Measurements from ENCODE around the gene CD300LF.
A peak's percentile ranks its signal among the peaks of the same experiment; 100 is the strongest.

Gene CD300LF

DNA sequence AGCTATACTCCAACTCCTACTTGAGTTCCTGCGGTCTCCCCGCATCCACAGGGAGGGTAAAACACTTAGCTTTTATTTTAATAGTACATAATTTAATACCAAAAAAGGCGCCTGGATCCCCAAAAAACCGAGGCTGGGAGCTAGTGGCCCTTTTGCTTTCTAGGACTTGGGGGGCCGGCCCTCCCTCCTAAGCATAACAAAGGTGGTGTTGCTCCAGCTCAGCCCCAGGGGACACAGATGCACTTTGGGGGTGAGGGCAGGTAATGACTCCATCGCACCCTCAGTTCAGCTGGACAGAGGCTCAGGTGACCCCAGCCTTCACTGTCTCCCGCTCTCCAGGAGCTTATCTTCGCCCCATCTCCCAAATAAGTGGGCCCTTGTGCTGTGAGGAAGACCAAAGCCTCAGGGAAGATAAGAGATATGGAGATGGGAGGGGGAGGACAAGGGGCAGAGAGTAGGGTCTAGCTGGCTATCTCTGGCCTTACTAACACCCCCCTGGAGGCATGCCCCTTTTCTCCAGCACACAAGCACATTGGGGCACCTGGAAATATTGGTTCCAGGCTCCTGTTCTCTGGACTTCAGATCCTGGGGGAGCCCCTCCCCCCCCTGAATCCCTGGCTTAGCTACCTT lies 32.9 kb upstream of the CD300LF start:
- no peak for DNase-seq

DNA sequence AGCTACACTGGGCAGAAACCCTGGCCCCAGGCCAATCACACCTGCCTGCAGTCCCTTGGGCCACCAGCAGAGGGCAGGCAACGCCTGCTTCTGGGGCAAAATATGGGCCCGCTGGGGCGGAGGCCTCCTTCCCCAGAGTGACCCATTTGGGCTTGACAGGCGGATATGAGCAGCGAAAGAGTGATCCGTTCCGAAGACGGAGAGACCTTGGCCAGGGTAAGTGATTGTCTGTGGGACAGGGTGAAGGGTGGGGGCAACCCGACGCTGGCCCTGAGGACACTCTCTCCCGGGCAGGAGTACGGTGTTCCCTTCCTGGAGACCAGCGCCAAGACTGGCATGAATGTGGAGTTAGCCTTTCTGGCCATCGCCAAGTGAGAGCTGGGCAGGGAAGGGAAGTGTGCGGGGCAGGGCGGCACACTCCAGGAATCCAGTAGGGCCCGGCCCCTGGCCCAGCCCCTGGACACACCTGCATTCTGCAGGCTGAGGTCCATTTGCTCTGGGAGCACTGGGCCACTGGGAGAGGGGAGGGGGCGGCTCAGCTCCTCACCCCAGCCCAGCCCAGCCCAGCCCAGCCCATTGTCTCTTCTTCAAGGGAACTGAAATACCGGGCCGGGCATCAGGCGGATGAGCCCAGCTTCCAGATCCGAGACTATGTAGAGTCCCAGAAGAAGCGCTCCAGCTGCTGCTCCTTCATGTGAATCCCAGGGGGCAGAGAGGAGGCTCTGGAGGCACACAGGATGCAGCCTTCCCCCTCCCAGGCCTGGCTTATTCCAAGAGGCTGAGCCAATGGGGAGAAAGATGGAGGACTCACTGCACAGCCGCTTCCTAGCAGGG lies 32.2 kb upstream of the CD300LF start:
- DNase-seq: peak; percentile 89 to 91

DNA sequence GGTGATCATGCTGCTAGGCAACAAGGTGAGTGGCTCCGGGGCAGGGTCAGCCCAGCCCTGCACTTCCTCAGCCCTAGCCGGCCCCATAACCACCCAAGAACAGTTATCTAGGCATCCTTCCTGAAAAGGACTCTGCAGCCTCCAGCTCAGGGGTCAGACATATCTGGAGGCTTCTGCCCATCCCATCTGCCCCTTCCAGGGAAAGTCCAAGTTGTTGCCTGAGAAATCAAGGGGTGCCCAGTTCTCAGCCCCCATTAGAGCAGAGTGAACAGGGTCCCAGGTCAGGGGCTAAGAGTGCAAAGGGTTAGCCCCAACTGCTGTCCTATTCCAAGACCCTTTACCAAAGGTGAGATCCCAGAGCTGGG lies 31.6 kb upstream of the CD300LF start:
- DNase-seq: no peak

DNA sequence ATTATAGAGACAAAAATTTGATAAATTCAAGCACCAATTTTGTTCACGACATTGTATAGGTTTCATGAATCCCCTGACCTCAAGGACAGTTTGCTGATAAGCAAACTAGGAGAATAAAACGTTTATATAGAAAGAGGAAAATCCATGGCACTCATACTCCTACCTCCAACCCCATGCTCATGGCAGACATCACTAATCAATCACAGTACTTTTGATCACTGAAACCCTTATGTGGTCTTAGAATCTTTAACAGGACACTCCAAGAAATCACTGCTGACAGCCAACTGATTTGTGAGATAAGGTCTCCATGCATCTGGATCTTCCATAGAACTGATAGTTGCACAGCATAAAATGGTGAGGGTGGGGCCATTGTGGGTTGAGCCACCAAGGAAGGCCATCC lies 31.0 kb upstream of the CD300LF start:
- no peak for DNase-seq

DNA sequence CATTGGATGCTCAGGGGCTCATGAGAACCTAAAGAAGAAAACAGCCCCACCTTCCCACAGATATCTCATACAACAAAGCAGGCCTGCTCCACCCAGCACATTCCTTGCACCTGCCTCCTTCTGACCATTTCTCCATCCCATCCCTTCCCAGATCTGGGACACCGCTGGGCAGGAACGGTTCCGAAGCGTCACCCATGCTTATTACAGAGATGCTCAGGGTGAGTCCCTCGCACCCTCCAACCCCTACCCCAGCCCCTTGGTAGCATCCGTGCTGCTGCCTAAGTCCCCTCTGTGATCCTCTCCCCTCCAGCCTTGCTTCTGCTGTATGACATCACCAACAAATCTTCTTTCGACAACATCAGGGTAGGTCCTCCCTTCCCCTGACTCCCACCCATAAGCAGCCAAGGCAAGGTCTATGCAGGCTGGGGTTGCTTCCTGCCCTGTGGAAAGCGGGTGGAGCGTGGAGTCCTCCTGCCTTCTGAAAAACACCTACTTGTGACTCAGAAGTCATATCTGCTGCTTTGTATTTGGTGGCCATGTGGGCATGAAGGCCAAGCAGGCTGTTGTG lies 30.3 kb upstream of the CD300LF start:
- DNase-seq: no peak

DNA sequence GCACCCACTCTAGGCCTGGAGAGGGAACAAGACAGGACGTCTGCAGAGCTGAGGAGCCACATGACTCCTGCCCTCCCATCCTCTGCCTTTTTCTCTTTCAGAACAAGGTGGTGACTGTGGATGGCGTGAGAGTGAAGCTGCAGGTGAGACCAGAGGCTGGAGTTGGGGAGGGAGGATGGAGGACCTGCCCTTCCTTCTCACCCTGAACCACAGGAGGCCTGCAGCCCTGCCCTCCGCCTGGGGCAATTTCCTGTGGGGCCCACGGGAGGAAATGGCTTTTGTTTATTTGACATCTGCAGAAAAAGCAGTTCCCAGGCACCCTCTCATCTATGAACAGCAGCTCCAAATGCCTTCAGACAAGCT lies 29.4 kb upstream of the CD300LF start:
- peak; percentile 47 to 54 for DNase-seq

DNA sequence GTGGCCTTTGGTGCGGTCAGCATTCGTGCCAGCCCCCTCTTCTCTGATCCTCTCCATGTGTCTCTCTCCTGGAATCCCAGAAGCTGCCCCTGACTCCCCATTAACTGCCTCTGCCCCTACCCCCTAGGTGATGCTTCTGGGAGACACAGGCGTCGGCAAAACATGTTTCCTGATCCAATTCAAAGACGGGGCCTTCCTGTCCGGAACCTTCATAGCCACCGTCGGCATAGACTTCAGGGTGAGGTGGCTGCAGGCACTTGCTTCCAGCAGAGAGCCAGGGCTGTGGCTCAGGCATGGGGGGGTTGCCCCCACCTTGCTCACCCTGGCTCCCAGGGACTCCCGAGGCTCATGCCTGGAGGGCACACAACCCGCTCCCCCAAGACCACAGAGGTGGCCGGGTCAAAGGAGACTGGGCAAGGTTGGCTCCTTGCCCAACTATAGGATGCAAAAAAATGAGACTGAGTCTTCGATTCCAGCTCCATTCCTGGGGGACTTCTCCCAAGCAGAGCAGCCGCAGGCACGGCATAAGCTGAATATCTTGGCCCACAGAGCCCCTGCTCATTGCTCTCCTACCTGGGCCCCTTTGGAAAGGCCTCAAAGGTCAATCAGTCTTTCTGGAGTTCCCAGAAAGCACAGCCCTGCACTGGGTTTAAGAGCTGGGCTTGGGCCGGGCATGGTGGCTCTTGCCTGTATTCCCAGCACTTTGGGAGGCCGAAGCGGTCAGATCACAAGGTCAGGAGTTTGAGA lies 28.1 kb upstream of the CD300LF start:
- no peak for DNase-seq

DNA sequence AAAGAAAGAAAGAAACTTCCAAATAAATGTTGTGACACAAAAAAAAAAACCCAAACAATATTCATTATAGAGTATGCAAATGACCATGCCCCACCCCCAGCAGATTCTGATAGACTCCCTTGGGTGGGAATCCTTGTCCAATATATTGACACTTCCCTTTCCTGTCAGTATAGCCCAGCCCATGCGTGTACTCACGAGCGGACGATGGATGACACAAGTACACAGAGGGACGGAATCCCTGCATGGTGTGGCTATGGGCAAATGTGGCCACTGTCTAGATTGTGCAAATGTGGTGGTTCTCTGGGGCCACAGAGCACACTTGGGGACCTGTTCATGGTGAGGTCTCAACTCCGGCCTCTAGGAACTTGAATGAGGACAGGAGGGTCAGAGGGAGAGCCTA lies 27.4 kb upstream of the CD300LF start:
- DNase-seq: no peak

DNA sequence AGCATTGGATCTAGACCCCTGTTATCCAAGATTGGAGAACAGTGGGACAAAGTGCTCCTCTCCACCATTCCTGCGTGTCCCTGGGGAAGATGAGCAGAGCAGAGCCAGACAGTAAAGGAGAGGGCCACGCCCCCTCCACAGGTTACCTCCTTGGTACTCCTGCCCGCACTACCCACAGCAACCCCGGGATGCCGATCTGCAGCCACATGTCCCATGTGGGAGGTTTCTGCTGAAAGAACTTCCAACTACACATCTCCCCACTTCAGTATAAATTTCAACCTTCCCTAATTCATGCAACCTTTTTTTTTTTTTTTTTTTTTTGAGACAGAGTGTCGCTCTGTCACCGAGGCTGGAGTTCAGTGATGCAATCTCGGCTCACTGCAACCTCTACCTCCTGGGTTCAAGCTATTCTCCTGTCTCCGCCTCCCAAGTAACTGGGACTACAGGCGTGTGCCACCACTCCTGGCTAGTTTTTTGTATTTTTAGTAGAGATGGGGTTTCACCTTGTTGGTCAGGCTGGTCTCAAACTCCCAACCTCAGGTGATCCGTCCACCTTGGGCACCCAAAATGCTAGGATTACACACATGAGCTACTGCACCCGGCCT lies 26.6 kb upstream of the CD300LF start:
- no peak for DNase-seq

DNA sequence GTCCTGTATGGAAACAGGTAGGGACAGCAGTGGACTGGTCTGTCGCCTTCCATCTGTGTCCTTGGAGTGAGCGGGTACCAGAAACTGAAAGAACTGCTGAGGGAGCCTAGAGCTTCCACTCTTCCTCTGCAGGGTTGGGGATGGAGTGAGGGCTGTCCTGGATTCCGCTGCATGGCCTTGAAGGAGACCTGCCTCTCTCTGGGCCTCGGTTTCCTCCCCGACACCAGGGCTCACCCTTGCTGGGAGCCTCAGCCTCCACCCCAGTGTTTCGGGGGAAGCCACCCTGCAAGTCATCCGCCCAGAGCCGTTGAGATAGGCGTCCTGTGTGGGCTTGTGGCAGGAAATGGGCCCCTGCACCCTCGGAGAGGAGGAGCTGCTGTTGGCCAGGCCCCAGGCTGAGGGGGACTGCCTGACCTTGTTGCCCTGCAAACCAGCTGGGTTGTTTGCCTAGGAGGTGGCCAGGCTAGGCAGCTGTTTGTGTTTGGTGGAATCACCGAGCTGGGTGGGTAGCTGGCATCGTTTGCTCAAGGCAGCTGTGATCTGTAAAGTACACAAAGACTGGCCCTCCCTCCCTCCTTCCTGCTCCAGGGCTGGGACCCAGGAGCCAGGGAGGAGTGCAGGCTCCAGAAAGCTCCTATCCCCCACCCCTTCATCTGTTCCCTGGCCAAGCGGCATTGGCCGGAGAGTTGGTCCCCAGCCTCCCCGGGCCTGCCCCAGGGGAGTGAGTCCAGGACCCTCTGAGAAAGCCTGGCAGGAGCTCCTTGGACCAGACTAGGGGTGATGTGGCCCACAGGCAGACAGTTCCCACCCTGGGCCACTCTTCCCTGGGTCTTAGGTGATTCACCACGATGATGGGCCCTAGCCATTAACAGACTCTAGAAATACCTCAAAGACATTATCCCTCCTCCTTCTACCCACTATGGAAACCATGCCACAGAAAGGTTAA lies 25.6 kb upstream of the CD300LF start:
- DNase-seq: peak; percentile 69 to 77

DNA sequence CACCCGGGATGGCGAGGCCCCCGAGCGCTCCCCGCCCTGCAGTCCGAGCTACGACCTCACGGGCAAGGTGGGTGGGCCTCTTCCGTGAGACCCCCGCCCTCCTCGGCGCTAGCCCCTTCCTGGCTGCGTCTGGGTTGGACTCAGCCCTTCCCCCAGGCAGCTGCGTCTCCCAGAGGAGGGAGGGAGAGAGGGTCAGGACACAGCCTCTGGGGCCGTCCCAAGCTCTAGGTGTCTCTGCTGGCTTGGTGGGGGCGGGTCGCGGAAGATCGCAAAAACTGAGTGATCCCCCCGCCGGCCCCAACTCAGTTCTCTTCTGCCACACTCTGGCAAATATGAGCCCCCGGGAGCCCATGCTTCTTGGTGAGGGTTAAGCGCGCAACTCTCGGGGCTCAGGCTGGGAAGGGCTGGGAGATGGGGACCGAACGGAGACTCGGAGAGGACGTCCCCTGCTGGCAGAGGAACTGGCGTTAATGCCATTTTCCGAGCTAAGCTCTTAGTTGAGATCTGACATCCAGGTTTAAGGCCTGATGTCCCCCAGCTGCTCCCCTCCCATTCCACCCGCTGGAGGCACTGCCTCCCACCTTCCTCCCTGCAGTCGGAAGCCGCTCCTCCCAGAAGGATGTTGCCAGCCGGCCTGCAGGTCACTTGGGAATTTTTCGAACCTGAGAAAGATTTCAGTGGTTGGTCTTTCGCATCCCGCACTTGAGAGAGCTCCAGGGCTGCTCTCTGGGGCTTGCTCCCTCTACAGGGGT lies 24.8 kb upstream of the CD300LF start:
- DNase-seq: peak in 1 of 2 donors; percentile 47

DNA sequence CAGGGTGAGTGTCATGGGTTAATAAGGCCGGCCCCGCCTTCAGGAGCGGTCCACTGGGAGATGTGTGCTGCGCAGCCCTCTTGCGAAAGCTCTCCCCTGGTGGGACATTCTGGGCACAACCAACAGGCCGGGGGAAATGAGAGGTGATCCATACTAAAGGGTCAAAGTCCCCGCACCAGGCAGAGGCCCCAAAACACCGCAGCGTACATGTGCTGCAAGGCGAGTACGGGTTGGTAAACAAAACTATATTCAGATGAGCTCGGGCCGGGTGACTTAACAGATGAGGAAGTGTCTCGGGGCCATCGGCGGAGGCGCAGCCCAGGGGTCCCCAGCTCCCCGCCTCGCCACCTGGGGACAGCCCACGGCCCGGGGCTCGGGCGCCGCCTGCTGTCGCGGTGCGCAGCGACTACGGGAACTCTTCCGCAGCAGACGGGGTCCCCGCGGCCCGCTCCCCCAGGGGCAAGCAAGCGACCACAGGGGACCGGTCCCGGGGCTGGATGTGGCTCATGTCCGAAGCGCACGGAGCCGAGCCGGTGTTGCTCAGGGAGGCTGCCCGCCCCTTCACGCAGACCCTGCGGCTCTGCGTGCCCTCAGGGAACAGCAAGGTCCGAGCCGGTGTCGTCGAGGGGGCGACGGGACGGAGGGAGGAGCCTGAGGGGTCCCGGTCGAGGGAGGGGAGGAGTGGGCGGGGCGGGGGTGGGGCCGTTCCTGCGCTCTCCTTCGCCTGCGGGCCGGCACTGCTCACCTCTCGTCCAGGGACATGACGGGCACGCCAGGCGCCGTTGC lies 24.0 kb upstream of the CD300LF start, which contains the start of gene RAB37:
Gene RAB37 (plus strand): TSS at position 744 of the 786 bp plus-strand sequence. CDS start 17 bp downstream, at position 761.
- peak in 1 of 2 donors; percentile 46 for DNase-seq

DNA sequence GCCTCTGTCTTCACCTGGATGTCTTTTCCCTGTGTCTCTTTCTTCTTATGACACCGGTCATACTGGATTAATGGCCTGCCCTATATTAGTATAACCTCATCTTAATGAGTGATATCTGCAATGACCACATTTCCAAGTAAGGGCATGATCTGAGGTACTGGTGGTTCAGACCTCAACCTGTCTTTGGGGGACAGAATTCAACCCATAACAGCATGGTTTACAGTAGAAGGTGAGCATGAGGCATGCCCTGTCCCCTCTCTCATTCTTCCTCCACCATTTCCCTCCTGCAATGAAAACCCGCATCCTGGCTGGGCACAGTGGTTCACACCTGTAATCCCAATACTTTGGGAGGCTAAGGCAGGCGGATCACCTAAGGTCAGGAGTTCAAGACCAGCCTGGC lies 21.5 kb upstream of the CD300LF start:
- DNase-seq: no peak

DNA sequence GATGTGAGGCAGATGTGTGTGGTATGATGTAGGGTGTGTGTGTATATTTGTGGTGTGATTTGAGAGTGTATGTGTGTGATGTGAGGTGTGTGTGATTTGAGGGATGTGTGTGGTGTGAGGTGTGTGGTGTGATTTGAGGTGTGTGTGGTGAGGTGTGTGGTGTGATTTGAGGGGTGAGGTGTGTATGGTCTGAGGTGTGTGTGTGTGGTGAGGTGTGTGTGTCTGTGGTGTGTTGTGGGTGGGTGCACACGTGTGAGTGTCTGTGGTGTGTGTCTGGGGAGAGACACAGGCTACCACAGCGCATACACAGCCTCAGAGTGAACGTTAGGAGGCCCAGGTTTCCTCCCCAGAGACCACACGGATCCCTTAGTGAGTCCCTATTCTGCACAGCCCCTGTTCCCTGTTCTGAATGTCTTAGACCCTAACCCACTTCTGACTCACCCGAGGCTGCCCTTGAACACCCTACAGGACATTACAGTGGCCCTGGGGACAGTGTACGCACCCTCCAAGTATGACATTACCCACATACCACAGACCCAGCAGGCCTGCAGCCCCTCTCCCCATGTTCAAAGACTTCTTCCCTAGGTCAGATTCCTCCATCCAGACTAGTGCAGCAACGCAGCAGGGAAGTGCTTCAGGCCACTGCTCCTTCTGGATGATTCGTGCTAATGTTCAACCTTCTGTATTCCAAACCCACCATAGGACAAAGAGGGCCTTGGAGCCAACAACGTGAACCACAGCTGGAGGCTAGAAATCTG lies 20.8 kb upstream of the CD300LF start:
- no peak for DNase-seq

DNA sequence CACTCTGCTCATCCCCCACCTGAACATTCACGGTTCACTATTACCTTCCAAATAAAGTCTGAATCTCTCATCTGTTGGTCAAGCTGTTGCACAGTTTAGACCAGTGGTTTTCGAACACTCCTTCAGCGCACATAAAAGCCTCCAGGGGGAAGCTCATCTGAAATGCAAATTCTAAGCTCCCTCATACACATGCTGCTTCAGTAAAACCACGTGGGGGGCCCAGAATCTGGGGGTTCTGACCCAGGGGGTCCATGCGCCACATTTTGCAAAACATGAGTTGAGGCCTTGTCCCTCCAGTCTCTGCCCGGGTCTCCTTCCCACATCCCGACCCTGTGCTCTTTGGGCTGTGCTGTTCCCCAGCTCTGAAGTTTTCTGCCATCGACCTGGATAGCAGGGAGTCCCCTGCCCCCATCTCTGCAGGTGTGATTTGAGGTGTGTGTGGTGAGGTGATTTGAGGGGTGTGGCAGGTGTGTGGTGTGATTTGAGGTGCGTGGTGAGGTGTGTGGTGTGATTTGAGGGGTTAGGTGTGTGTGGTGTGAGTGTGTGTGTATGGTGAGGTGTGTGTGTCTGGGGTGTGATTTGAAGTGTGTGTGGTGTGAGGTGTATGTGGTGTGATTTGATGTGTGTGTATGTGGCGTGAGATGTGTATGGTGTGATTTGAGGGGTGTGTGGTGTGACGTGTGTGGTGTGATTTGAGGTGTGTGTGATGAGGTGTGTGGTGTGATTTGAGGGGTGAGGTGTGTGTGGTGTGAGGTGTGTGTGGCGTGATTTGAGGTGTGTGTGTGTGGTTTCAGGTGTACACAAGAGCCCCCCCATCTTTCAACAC lies 19.5 kb upstream of the CD300LF start:
- DNase-seq: no peak

DNA sequence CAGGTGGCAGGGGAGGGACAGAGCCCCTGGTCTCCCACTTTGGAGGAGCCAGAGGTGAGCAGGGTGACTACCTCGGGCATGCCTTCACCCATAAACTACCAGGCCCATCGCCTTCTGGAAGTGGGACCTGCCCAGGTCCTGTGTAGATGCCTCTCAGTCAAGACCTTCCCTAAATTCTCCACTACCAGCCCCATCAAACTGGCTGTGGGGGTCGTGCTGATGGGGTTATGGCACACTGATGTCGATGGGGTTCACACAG lies 18.6 kb upstream of the CD300LF start:
- DNase-seq: no peak

DNA sequence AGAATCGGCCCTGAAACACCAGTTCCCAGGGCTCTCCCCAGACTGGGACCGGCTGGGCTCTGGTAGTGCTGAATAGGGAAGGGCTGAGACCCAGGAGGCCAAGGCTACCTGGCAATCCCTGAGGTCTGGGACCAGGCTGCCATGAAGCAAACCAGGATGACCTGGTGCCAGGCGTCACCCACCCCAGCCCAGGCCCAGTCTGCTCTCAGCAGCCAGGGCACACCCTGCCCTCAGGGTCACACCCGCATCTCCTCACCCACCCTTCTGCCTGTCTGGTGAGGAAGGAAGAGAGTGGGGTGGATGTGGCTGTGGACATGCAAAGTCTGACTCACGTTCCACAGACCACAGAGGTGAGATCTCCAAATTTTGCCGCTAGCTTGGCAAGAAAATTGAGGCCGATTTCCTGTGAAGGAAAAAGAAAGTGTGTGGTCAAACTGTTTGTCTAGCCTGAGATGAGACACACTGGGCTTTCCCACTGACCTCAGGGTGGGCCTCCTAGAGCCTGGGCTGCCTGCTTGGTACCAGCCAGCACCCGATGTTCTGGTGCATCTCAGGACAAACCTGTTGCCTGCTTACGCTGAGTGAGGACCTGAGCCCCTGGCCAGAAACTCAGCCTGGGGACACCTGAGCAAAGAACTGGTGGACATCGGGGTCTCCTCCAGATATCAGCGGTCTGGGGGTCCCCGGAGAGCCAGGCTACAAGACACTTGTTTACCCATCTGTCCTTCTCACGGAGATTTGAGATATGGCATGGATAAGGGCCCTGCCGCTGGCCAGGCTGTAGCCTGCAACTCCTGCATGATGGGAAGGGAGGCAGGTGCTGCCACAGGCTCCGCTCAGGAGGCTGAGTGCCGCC lies 18.0 kb upstream of the CD300LF start:
- DNase-seq: no peak

DNA sequence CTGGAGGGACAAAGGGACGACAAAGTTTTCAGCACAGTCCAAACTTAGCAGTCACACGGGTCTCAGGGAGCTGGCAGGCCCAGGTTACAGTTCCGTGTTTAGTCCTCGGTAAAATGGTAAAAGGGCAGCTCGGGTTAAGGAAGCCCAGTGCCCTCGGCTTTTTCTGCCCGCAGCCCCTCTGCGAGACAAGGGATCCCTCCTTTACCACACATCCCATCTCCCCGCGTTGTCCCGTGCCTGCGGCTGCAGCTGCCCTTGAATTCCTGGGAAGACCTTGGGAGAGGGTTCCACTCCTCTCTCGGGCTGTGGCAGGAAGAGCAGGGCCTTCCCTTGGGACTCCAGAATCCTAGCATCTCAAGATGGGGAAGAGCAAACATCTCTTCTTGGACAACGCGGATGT lies 17.1 kb upstream of the CD300LF start:
- DNase-seq: no peak
